Stimulated activated memory B cell treated with anti-CD40 and anti-IgM and Interleukin-4, amounts not matched to agents 10 μg/mL and 1 μg/mL and 100 μg/mL, for 72 hours (primary cell): ENCODE data around the gene PPP4R1.

ENCODE experiments used
- ATAC-seq: fragments of 150-1000 bp; cut with Tn5 transposase; 2 replicates; pipeline ENCODE4 v1.10.0; 2021
- H3K27ac Mint-ChIP-seq: one replicate; pipeline ENCODE4 v1.8.0; 2022; ENCODE audit warnings: mild to moderate bottlenecking, mixed read lengths
- H3K27me3 Mint-ChIP-seq: one replicate; pipeline ENCODE4 v1.8.0; 2022; ENCODE audit warnings: mixed read lengths
- H3K36me3 Mint-ChIP-seq: one replicate; pipeline ENCODE4 v1.8.0; 2022; ENCODE audit warnings: mixed read lengths
- H3K4me1 Mint-ChIP-seq: one replicate; pipeline ENCODE4 v1.8.0; 2022; ENCODE audit warnings: mixed read lengths
- H3K4me3 Mint-ChIP-seq: one replicate; pipeline ENCODE4 v1.8.0; 2022; ENCODE audit warnings: mild to moderate bottlenecking, moderate library complexity, mixed read lengths
- H3K9me3 Mint-ChIP-seq: one replicate; pipeline ENCODE4 v1.8.0; 2022; ENCODE audit warnings: mixed read lengths

PPP4R1 gene

DNA sequence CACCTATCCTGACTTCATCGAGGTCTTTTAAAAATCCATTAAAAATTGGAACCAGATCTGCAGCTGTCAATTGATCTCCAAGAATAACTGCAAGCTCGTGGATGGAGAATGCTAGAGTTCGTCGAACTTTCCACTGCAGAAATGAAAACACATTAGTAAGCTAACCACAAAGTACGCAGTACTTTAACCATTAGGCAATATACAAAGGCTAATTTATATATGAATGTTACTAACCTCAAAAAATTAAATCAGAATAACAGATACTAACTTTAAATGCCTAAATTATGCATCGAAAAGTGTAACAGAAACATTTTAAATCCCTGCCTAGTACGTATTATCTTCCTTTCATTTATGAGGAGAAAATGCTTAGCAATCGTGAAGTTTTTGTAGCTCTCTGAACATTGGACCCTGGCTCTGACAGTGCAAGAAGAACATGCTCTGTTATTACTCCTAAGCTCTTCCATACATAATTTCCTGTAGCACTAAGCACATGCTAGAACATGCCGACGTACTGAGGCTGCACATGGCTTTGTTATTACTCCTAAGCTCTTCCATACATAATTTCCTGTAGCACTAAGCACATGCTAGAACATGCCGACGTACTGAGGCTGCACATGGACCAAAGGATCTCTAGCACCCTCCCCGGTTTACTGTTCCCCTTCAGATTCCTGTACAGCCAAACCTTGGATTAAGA, 57.0 kb downstream of the PPP4R1 start:
- no peak overlapping the region for H3K27ac Mint-ChIP-seq
- peaks cover 89% of the 10 kb centered on the region for H3K36me3 Mint-ChIP-seq
- no peak for ATAC-seq
- no peaks in the 10 kb centered on the region for H3K27me3 Mint-ChIP-seq
- H3K9me3 Mint-ChIP-seq = peaks cover 4% of the 10 kb centered on the region
- no peaks in the 10 kb centered on the region for H3K4me1 Mint-ChIP-seq
- H3K4me3 Mint-ChIP-seq = no peak overlapping the region

DNA sequence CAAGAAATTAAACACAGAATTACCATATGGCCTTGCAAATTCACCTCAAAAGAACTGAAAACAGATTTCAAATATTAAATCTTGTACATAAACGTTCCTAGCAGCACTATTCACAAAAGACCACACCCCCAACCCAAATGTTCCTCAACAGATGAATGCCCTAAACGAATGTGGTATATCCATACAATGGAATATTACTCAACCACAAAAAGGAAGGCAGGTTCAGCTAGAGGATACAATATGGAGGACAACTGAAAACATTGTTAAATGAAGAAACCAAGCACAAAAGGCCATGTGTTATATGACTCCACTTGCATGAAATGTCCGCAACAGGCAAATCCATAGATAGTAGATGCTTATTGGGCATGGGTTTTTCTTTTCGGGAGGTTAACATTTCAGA, 61.7 kb downstream of the PPP4R1 start:
- peaks cover 4% of the 10 kb centered on the region for H3K9me3 Mint-ChIP-seq
- no peak overlapping the region for H3K4me3 Mint-ChIP-seq
- H3K27me3 Mint-ChIP-seq = no peaks in the 10 kb centered on the region
- no peak overlapping the region for H3K27ac Mint-ChIP-seq
- H3K4me1 Mint-ChIP-seq = no peaks in the 10 kb centered on the region
- no peak for ATAC-seq
- H3K36me3 Mint-ChIP-seq = peaks cover 91% of the 10 kb centered on the region

DNA sequence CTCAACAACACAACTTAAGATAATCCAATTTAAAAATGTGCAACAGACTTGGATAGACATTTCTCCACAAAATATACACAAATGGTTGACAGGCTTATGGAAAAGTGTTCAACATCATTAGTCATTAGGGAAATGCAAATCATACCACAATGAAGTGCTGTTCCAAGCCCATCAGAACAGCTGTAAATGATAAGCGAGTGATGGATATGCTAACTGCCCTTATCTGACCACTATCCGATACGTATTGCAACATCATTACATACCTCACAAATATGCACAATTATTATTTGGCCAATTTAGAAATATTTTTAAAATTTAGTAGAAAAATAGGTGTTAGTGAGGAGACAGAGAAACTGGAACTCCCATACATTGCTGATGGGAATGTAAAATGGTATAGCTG, 62.2 kb downstream of the PPP4R1 start:
- no peak overlapping the region for H3K27ac Mint-ChIP-seq
- no peaks in the 10 kb centered on the region for H3K4me1 Mint-ChIP-seq
- peaks cover 4% of the 10 kb centered on the region for H3K9me3 Mint-ChIP-seq
- H3K4me3 Mint-ChIP-seq = no peak overlapping the region
- no peaks in the 10 kb centered on the region for H3K27me3 Mint-ChIP-seq
- H3K36me3 Mint-ChIP-seq = peaks cover 91% of the 10 kb centered on the region
- no peak for ATAC-seq

DNA sequence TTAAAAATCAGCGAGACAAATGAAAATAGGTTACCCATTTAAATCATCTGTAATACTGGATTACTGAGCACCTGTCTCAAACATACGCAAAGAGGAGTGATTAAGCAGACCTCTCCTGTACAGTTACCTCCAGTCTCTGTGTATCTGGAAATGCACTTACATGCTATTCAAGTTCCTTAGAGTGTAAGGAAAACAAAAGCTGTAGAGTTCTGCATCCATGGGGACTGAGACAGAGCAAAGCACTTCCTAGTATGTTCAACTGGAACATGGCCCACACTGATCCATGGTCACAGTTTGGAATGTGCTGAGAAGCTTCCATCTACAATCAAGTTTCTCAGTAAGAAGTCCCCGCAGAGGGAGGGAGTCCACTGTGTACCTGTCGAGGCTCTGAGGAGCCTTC, 63.9 kb downstream of the PPP4R1 start:
- no peak for ATAC-seq
- H3K36me3 Mint-ChIP-seq = peaks cover 88% of the 10 kb centered on the region
- H3K4me1 Mint-ChIP-seq = no peaks in the 10 kb centered on the region
- H3K4me3 Mint-ChIP-seq = no peak overlapping the region
- no peak overlapping the region for H3K27ac Mint-ChIP-seq
- peaks cover 4% of the 10 kb centered on the region for H3K9me3 Mint-ChIP-seq
- H3K27me3 Mint-ChIP-seq = no peaks in the 10 kb centered on the region

DNA sequence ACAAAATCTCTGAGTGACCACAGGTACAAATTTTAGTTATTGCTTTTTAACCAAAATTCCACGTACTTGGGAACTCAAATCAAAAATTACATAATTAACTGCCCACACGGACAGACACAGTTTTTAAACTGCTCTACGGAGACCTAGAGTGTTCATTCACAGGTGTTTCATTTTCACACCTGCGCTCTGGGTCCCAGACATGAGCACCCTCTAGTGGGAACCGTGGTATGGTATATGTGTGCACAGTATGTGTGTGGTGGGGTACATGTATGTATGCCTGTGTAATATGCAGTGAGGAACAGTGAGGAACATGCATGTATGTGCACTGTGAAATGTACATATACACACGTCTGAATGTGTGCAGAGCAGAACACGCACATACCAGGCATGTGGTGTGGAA, 65.0 kb downstream of the PPP4R1 start:
- Mint-ChIP-seq H3K4me1 (no peaks in the 10 kb centered on the region), H3K4me3 (no peak overlapping the region), H3K36me3 (peaks cover 78% of the 10 kb centered on the region), H3K27me3 (no peaks in the 10 kb centered on the region), H3K27ac (no peak overlapping the region), H3K9me3 (peaks cover 4% of the 10 kb centered on the region)
- no peak for ATAC-seq

DNA sequence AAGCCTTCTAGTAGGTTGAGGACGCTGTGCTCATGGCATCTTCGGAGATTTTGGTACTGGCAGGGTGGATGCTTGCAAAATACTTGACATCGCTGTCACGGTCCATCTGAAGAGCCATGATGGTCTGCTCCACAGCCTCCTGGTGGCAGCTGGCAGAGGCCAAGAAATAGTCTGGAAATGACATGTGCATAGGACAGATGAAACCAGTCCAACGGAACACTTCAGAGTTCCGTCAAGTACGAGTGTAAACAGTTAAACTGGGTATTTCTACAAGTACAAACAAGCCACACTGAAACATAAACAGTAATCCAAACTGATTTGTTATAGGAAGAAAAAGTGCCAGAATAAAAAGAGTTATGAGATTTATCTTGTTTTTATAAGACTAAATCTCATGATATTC, 66.6 kb downstream of the PPP4R1 start:
- no peak overlapping the region for H3K27ac Mint-ChIP-seq
- peaks cover 61% of the 10 kb centered on the region for H3K36me3 Mint-ChIP-seq
- H3K4me1 Mint-ChIP-seq = peaks cover 6% of the 10 kb centered on the region
- peaks cover 2% of the 10 kb centered on the region for H3K9me3 Mint-ChIP-seq
- H3K27me3 Mint-ChIP-seq = no peaks in the 10 kb centered on the region
- H3K4me3 Mint-ChIP-seq = no peak overlapping the region
- ATAC-seq = no peak

DNA sequence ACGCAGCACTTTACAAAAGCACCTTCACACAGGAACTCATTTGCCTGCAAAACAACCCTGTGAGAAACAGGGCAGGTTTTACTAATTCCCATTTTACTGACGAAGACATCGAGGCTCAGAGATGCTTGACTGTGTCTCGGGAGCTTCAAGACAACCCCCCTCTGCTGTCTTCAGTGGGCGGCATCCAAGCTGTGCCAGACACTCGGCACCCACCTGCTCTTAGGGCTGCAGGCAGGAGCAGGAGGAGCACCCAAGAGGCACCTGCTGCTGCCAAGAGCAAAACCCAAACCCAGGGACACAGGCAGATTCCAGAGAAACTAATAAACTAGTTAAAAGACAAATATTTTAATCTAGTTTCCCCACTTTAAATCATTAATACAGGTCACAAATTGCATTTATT, 67.9 kb downstream of the PPP4R1 start:
- Mint-ChIP-seq H3K36me3 (peaks cover 48% of the 10 kb centered on the region), H3K27me3 (no peaks in the 10 kb centered on the region), H3K9me3 (no peaks in the 10 kb centered on the region), H3K4me3 (no peak overlapping the region), H3K27ac (no peak overlapping the region), H3K4me1 (peaks cover 6% of the 10 kb centered on the region)
- no peak for ATAC-seq

DNA sequence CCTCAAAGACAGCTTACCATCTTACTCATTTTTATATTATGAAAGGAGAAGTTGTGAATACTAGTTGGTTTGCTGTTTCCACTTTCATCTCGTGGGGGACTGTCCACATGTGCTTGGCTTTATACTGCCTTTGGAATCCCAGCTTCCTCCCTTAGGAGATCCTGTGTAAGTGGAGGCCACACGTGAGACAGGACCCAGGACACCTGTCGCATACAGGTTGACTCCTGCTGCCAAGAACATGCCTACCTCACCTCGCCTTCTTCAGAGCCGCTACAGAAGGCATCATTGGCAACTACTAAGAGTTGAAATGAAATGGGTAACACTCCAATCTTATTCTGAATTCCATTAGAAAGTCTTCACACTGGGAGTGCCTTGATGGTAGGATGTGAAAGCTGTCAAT, 69.3 kb downstream of the PPP4R1 start:
- H3K36me3 Mint-ChIP-seq = peaks cover 46% of the 10 kb centered on the region
- H3K27me3 Mint-ChIP-seq = no peaks in the 10 kb centered on the region
- peaks cover 6% of the 10 kb centered on the region for H3K4me1 Mint-ChIP-seq
- ATAC-seq = no peak
- H3K9me3 Mint-ChIP-seq = no peaks in the 10 kb centered on the region
- no peak overlapping the region for H3K27ac Mint-ChIP-seq
- no peak overlapping the region for H3K4me3 Mint-ChIP-seq

DNA sequence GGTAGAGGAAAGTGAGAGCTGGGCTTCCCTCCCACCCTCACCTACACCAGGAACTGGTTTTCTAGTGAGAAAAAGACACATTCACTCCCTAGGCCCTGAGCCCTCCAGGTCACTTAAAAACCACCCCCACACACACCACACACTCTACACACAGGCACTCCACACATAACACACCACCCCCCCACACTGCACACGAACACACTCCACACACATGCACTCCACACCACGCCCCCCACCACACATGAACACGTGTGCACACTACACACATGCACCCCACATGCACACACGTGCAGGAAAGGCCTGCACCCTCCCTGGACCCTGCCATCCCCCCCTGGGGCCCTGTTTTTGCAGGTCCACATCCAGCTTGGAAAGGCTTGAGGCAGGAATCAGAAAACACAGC, 71.4 kb downstream of the PPP4R1 start:
- H3K4me1 Mint-ChIP-seq = peaks cover 6% of the 10 kb centered on the region
- H3K27ac Mint-ChIP-seq = no peak overlapping the region
- peaks cover 38% of the 10 kb centered on the region for H3K36me3 Mint-ChIP-seq
- no peaks in the 10 kb centered on the region for H3K9me3 Mint-ChIP-seq
- no peak overlapping the region for H3K4me3 Mint-ChIP-seq
- peak; percentile 45 for ATAC-seq
- H3K27me3 Mint-ChIP-seq = no peaks in the 10 kb centered on the region

DNA sequence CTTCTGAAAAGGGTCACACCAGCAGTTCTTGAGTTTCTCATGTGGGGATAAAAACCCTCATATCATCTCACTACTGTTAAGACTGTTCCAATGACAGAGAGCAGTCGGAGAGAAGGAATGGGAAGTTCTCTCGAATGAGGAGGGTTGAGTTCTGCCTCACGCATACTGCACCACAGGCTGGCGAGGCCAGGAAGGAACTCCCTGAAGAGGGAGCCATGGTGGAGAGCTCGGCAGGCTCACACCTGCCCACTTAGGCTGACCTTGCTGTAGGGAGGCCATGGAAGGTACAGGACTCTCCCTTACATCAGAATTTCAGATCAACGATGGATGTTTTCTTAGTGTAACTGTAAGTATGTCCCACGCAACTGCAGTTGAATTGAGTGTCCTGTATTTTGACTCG, 74.4 kb downstream of the PPP4R1 start:
- Mint-ChIP-seq H3K27ac (no peak overlapping the region), H3K36me3 (peaks cover 36% of the 10 kb centered on the region), H3K4me1 (peaks cover 6% of the 10 kb centered on the region), H3K9me3 (no peaks in the 10 kb centered on the region), H3K27me3 (no peaks in the 10 kb centered on the region), H3K4me3 (no peak overlapping the region)
- ATAC-seq = no peak

DNA sequence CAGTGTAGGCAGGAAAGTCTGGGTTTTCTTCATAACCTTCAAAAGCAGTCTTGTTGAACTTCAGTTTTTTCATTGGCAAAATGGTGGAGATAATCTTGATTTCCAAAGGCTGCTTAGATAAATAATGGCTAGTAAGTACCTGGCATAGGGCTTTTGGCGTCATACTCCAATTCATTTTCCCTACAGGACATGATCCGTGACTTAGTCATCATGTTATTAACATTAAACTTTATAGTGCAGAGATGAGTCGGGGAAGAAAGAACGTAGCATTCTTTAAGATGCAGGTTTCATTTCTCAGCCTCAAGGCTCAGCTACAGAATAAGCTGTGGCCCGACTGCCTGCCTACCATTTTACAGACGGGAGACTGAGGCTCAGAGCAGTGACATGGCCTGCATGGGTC, 75.1 kb downstream of the PPP4R1 start:
- Mint-ChIP-seq H3K36me3 (peaks cover 42% of the 10 kb centered on the region), H3K4me3 (no peak overlapping the region), H3K27ac (no peak overlapping the region)

DNA sequence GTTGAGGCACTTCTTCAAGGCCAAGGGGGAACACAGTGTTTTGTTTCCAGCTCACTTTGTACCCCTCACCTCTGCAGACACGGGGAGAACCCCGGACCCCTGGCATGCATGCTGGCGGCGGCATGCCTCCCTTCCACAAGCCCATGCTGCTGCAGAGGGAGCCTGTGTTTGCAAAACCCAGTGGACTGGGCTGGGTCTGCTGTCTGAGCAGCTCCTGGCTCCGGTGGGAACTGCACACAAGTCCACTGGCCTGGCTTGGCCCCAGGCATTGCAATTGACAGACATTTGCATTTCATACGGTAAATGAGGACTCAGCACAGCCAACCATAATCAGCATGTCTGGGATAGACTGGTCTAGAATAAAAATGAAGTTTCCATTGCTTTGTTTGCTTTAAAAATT, 76.7 kb downstream of the PPP4R1 start:
- Mint-ChIP-seq H3K27ac (no peak overlapping the region), H3K27me3 (no peaks in the 10 kb centered on the region), H3K9me3 (no peaks in the 10 kb centered on the region), H3K4me3 (no peak overlapping the region), H3K36me3 (peaks cover 55% of the 10 kb centered on the region), H3K4me1 (no peaks in the 10 kb centered on the region)
- ATAC-seq = no peak

More for the DNA sequence above, 75.1 kb downstream of the PPP4R1 start:
- Mint-ChIP-seq H3K27me3 (no peaks in the 10 kb centered on the region), H3K4me1 (peaks cover 6% of the 10 kb centered on the region), H3K9me3 (no peaks in the 10 kb centered on the region)
- ATAC-seq = no peak

DNA sequence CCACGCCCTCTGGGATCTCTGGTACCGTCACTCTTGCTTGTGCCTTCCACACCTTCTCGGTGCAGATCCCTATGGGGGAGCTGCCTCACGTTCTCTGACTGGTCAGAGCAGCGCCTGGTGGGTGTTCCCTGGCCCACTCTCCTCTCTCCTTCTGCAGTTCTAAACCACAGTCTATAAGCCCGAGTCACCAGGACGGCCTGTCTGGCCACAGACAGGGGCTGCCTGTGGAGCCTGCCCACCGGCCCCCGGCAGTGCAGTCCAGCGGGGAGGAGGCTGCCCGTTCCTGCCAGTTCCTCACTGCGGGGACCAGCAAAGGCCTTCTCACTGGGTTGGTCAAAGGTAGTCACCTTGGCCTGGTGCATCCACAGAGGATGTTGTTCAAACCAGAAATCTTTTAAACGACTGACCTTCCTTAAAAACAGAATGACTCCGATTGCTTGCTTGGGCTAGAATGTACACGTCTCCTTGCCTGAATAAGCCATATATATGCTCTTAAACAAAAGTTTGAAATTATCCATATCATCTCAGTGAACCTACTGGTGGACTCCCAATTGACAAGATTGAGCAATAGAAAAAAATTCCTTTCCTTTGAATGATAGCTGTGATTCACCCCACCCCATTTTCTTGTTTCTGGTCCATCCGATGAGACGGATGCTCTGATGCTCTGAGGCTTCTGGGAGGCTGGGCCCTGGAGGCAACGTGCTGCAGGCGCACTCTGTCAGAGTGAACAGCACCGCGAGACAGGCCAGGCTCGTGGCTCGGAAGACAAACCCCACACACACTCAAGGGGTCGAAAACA, 77.8 kb downstream of the PPP4R1 start:
- Mint-ChIP-seq H3K27me3 (no peaks in the 10 kb centered on the region), H3K36me3 (peaks cover 63% of the 10 kb centered on the region), H3K27ac (no peak overlapping the region), H3K9me3 (no peaks in the 10 kb centered on the region), H3K4me1 (no peaks in the 10 kb centered on the region), H3K4me3 (no peak overlapping the region)
- ATAC-seq = no peak

DNA sequence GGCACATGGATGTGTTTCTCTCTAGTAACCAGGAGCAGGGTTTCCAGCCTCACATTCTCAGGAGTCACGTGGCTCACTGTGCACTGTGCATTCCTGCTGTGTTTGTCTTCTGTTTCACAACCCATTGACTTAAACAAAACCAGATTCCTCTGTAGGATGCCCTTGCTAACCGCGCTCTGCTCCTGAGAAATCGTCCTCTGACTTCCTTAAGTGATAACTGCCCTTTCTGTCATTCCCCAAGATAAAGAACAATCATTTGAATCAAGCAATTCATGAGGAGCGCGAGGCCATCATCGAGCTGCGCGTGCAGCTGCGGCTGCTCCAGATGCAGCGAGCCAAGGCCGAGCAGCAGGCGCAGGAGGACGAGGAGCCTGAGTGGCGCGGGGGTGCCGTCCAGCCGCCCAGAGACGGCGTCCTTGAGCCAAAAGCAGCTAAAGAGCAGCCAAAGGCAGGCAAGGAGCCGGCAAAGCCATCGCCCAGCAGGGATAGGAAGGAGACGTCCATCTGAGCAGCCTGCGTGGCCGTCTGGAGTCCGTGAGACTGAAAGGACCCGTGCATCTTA, 78.8 kb downstream of the PPP4R1 start:
- no peaks in the 10 kb centered on the region for H3K27me3 Mint-ChIP-seq
- peaks cover 70% of the 10 kb centered on the region for H3K36me3 Mint-ChIP-seq
- no peak overlapping the region for H3K27ac Mint-ChIP-seq
- H3K4me3 Mint-ChIP-seq = no peak overlapping the region
- ATAC-seq = no peak
- no peaks in the 10 kb centered on the region for H3K9me3 Mint-ChIP-seq
- H3K4me1 Mint-ChIP-seq = no peaks in the 10 kb centered on the region

DNA sequence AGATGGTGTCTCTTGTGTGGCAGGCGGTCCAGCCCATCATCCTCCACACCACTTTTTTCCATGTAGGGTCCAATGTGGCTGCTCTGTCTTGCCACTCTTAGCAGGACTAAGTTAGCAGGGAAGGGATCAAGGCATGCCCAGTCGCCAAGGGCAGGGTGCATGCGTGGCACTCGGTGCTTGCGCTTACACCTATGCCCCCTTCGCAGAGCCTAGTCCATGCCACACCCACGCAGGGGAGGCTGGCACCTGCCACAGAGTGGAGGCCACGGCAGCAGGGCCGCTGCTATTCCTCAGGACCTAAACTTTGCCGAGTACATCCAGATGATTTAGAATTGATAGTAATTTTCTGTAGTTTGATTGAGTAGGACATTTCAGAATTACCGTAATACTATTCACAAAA, 79.5 kb downstream of the PPP4R1 start:
- Mint-ChIP-seq H3K4me3 (no peak overlapping the region), H3K27me3 (no peaks in the 10 kb centered on the region), H3K36me3 (peaks cover 70% of the 10 kb centered on the region), H3K4me1 (no peaks in the 10 kb centered on the region), H3K27ac (no peak overlapping the region), H3K9me3 (no peaks in the 10 kb centered on the region)
- no peak for ATAC-seq
